Fibroblast of skin of left biceps (primary cell): Measurements from ENCODE around the gene SUGCT.
A peak's percentile ranks its signal among the peaks of the same experiment; 100 is the strongest.
"Not testable (repeated sequence)": the region's sequence is repeated elsewhere in the genome, so short reads cannot be mapped to it uniquely, and the experiment has no call there.

Source experiments
- DNase-seq, 2 experiments: peaks; one replicate each; pipeline ENCODE4 v3.0.0-alpha.2; 2013; ENCODE audit warnings: low read depth in 2 of 2

The SUGCT gene

GRCh38 chr7:40401406-40401805 is 266.6 kb downstream of the SUGCT start:
- DNase-seq = no peak

- peak in 1 of 2 experiments; percentile 6 for DNase-seq
Observed at GRCh38 chr7:40402661-40403060, 267.9 kb downstream of the SUGCT start.

- DNase-seq = peak; percentile 11 to 26
Observed at GRCh38 chr7:40403703-40404476, 269.1 kb downstream of the SUGCT start.

- DNase-seq = no peak
Observed at GRCh38 chr7:40405991-40406390, 271.2 kb downstream of the SUGCT start.

GRCh38 chr7:40412323-40412722 is 277.5 kb downstream of the SUGCT start:
- DNase-seq = no peak

- DNase-seq = not testable (repeated sequence)
Observed at GRCh38 chr7:40414704-40415103, 279.9 kb downstream of the SUGCT start.

GRCh38 chr7:40418448-40418847 is 283.6 kb downstream of the SUGCT start:
- DNase-seq = no peak

- DNase-seq = no peak
Observed at GRCh38 chr7:40418983-40419382, 284.2 kb downstream of the SUGCT start.

GRCh38 chr7:40419806-40420205 is 285.0 kb downstream of the SUGCT start:
- DNase-seq = no peak

GRCh38 chr7:40421433-40421832 is 286.6 kb downstream of the SUGCT start:
- DNase-seq = no peak

- DNase-seq = no peak
Observed at GRCh38 chr7:40425696-40426095, 290.9 kb downstream of the SUGCT start.

- no peak for DNase-seq
Observed at GRCh38 chr7:40428421-40428820, 293.6 kb downstream of the SUGCT start.

- no peak for DNase-seq
Observed at GRCh38 chr7:40429826-40430225, 295.0 kb downstream of the SUGCT start.

GRCh38 chr7:40432046-40432445 is 297.2 kb downstream of the SUGCT start:
- no peak for DNase-seq

- DNase-seq = no peak
Observed at GRCh38 chr7:40436710-40437109, 301.9 kb downstream of the SUGCT start.

GRCh38 chr7:40437498-40437897 is 302.7 kb downstream of the SUGCT start:
- peak; percentile 89 to 90 for DNase-seq

GRCh38 chr7:40437936-40438634 is 303.3 kb downstream of the SUGCT start:
- no peak for DNase-seq

GRCh38 chr7:40439686-40440085 is 304.9 kb downstream of the SUGCT start:
- DNase-seq = no peak

GRCh38 chr7:40447345-40447744 is 312.5 kb downstream of the SUGCT start:
- DNase-seq = no peak

- no peak for DNase-seq
Observed at GRCh38 chr7:40455485-40455884, 320.7 kb downstream of the SUGCT start.

GRCh38 chr7:40457776-40458480 is 323.1 kb downstream of the SUGCT start:
- DNase-seq = no peak

- DNase-seq = no peak
Observed at GRCh38 chr7:40463446-40463845, 328.6 kb downstream of the SUGCT start.
